ENCODE data around the gene USP16.

- no peak for TF ChIP-seq CTCF (conservative IDR thresholded peaks at IDR 0.05)
- no peak for TF ChIP-seq EZH2 (IDR thresholded peaks at IDR 0.05; ENCODE audit: low read depth)
Measured at GRCh38 chr21:29024474-29025327, at the start of gene USP16.

Measured in PC-9 (cell line).